Stomach smooth muscle (tissue), 2 donors: ENCODE data around the gene SYNDIG1.

Source experiments
- H3K27ac ChIP-seq: one replicate; pipeline ENCODE4 v1.7.0; 2013; ENCODE audit warnings: mild to moderate bottlenecking, low read length, inconsistent platforms
- H3K27me3 ChIP-seq, 2 donors: one replicate each; pipeline ENCODE4 v1.7.0; 2013; ENCODE audit warnings: low read length in 2 of 2; ENCODE audit not compliant: insufficient read depth in 2 of 2, control insufficient read depth in 1 of 2
- H3K36me3 ChIP-seq, 2 donors: one replicate each; pipeline ENCODE4 v1.7.0; 2013; ENCODE audit warnings: low read length in 2 of 2; ENCODE audit not compliant: control insufficient read depth in 2 of 2, insufficient read depth in 2 of 2
- H3K4me1 ChIP-seq: one replicate; pipeline ENCODE4 v1.7.0; 2013; ENCODE audit warnings: low read length; ENCODE audit not compliant: control insufficient read depth, insufficient read depth
- H3K4me3 ChIP-seq, 2 donors: one replicate each; pipeline ENCODE4 v1.7.0; 2013; ENCODE audit warnings: low read length in 2 of 2
- H3K9ac ChIP-seq, 2 donors: one replicate each; pipeline ENCODE4 v1.7.0; 2013; ENCODE audit warnings: low read length in 2 of 2, mild to moderate bottlenecking in 1 of 2
- H3K9me3 ChIP-seq, 2 donors: one replicate each; pipeline ENCODE4 v1.7.0; 2013; ENCODE audit warnings: low read length in 2 of 2; ENCODE audit not compliant: control insufficient read depth in 2 of 2
- donor health status: healthy.
- donor health status: Pancreatic carcinoma.

Gene SYNDIG1

DNA sequence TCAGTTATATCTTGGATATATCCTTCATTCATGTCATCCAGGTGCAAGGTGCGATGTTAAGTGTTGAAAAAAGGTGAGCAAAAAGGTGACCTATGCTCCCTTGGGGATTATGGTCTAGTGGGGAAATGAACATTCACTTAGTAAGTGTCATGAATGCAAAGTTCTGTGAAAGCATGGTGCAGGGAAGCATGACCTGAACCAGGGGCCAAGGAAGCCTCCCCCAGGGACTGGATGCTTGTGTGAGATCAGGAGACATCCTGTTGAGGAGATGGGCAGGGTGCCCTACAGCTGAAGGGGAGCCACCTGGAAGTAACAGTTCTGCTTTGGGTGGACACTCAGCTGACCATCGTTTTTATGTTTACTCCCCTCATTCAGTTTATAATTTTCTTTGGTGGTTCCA lies 179.5 kb downstream of the SYNDIG1 start:
- Histone ChIP-seq H3K27me3 (peaks cover 0 to 2% of the 10 kb centered on the region in 2 donors), H3K9me3 (peaks cover 0 to 9% of the 10 kb centered on the region in 2 donors), H3K27ac (no peak overlapping the region), H3K4me3 (no peak overlapping the region), H3K36me3 (no peaks in the 10 kb centered on the region), H3K4me1 (peaks cover 12% of the 10 kb centered on the region), H3K9ac (no peak overlapping the region)

DNA sequence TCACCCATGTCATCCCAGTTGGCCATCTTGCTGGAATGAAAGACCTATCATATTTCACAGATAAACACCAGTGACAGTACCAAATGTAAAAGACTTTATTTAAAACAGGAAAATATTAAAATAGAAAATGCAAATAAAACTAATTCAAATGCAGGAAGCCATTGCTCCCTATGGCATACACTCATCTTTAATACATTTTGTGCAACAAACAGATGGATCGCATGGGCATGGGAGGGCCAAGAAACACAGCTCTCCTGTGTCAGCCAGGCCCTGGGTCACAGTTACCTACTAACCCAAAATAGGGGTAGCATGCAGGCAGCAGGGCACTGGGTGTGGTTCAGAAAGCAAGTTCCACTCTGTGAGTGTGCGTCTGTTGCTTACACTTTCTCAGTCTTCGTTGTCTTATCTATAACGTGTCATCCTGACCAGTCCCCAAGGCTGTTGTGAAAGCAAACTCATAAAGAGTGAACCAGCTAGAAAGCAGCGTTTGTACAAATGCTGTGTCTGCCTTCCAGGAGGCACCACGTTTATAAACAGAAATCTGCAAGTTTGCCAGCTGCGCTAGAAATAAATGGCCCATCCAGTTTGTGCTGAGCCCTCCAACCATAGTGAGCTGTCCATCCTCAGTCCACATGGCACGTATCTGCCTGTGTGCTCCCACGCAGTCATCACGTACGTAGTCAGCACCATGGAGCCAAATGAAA lies 180.5 kb downstream of the SYNDIG1 start:
- peaks cover 12% of the 10 kb centered on the region for H3K4me1 ChIP-seq
- H3K9ac ChIP-seq, result no peak overlapping the region
- H3K4me3 ChIP-seq, result peak overlapping the region in 1 of 2 donors; percentile 22
- peaks cover 0 to 2% of the 10 kb centered on the region in 2 donors for H3K9me3 ChIP-seq
- H3K36me3 ChIP-seq, result no peaks in the 10 kb centered on the region
- no peak overlapping the region for H3K27ac ChIP-seq
- H3K27me3 ChIP-seq, result peaks cover 0 to 2% of the 10 kb centered on the region in 2 donors

DNA sequence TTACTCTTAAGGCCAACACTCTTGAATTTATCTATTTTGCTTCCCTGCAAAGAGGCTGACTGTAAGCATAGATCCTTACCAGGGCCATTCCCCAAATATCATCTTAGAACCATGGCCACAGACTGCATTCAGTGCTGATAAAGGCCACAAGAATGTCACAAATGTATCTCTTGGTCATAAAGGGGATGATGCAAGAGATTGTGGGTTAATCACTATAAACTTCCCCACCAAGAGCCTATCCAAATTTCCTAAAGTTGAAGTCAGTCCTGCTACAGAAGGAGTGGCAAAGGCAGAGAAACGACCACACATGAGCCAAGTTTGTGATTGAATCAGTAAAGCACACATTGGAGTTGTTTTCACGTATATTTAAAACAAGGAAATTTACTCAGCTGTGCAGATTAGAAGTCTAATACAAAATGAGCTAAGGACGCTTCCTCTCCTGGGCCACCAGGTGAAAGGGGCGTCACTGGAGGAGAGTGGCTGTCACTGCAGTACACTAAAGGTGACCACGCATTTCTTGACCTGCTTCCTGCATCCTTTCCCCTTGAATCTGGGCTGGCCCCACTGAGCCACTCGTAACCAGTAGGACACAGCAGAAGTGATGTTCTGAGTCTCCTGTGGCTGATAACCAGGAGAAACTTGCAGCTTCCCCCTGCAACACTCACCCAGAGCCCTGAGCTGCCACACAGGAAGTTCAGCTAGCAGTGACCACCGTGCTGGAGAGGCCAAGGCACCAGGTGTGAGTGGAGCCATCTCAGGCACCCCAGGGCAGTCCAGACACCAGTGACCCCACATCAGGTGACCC lies 181.9 kb downstream of the SYNDIG1 start:
- peaks cover 0 to 2% of the 10 kb centered on the region in 2 donors for H3K9me3 ChIP-seq
- H3K4me1 ChIP-seq, result peaks cover 12% of the 10 kb centered on the region
- no peak overlapping the region for H3K9ac ChIP-seq
- no peak overlapping the region for H3K4me3 ChIP-seq
- H3K27me3 ChIP-seq, result peaks cover 0 to 2% of the 10 kb centered on the region in 2 donors
- no peaks in the 10 kb centered on the region for H3K36me3 ChIP-seq
- no peak overlapping the region for H3K27ac ChIP-seq

DNA sequence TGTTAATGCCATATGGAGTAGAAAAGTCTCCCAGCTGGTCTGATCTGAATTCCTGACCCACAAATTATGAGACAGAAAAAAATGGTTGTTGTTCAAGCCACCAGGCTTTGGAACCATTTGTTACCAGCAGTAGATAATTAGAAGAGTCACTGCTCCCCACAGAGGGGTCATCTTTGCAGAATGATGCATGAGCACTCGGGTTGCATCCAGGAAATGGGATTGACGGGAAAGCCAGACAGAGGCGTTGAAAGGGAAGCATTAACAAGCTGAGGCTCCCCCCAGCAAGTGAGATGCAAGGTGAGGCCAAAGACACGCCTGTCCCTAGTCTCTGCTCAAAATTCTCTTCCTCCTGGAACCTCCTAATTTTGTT lies 182.5 kb downstream of the SYNDIG1 start:
- H3K4me3 ChIP-seq, result no peak overlapping the region
- no peak overlapping the region for H3K27ac ChIP-seq
- H3K36me3 ChIP-seq, result no peaks in the 10 kb centered on the region
- H3K27me3 ChIP-seq, result peaks cover 0 to 2% of the 10 kb centered on the region in 2 donors
- peaks cover 0 to 2% of the 10 kb centered on the region in 2 donors for H3K9me3 ChIP-seq
- H3K9ac ChIP-seq, result no peak overlapping the region
- peaks cover 12% of the 10 kb centered on the region for H3K4me1 ChIP-seq

DNA sequence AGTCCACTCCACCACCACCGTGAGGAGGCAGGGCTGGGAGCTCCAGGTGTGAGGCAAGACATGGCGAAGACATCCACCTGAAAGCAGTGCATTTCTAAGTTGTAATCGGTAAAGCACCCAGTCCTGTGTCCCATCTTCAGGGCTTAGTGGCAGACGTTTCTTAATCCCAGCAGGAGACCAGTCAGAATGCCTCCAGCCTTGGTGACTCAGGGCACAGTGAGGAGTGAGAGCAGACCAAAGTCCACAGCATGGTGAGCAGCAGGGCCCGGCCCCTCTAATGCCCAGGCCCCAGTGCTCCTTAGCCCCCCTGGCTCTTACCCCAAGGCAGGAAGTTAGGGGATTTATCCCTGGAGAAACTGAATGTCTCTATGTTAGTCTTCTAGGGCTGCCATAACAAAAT lies 183.9 kb downstream of the SYNDIG1 start:
- Histone ChIP-seq H3K27ac (no peak overlapping the region), H3K27me3 (peaks cover 0 to 2% of the 10 kb centered on the region in 2 donors), H3K4me1 (peaks cover 12% of the 10 kb centered on the region), H3K9ac (no peak overlapping the region), H3K36me3 (no peaks in the 10 kb centered on the region), H3K4me3 (no peak overlapping the region), H3K9me3 (peaks cover 0 to 2% of the 10 kb centered on the region in 2 donors)

DNA sequence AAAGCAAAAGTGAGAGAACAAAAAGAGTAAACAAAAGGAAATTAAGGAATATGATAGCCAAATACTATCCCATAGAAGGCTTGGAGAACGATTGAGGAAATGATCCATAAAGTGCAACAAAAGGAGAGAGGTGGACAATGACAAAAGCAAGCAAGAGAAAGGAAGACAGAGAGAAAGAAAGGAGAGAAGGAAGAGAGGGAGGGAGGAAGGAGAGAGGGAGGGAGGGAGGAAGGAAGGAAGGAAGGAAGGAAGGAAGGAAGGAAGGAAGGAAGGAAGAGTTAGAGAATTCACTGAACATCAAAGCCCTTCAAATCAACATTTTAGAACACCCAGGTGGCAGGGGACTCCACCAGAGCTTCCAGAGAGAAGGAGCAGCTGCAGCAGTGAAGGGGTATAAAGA lies 185.0 kb downstream of the SYNDIG1 start:
- Histone ChIP-seq H3K27ac (no peak overlapping the region), H3K36me3 (no peaks in the 10 kb centered on the region), H3K9ac (no peak overlapping the region), H3K4me1 (peaks cover 11% of the 10 kb centered on the region), H3K9me3 (no peaks in the 10 kb centered on the region), H3K27me3 (peaks cover 0 to 2% of the 10 kb centered on the region in 2 donors), H3K4me3 (no peak overlapping the region)

DNA sequence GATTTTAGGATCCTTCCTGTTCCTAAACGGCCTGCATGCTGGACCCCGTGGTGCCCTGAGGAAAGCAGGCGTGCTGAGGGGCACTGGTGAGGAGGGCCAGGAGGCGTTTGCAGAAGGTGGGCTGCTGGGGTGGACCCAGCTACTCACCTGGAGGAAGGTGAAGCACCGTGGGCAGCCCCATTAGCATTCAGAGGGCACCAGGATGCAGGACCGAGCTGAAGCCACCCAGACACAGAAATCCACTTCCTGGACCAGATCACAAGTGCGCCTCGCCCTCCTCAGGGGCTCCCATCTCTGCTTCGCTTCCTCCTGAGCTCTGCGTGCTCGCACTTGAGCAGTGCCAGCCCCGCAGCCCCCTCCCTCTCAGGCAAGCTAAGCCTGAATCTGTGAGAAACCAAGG lies 187.0 kb downstream of the SYNDIG1 start:
- Histone ChIP-seq H3K9me3 (no peaks in the 10 kb centered on the region), H3K36me3 (no peaks in the 10 kb centered on the region), H3K27ac (no peak overlapping the region), H3K27me3 (peaks cover 0 to 2% of the 10 kb centered on the region in 2 donors), H3K4me3 (no peak overlapping the region), H3K9ac (no peak overlapping the region), H3K4me1 (no peaks in the 10 kb centered on the region)

DNA sequence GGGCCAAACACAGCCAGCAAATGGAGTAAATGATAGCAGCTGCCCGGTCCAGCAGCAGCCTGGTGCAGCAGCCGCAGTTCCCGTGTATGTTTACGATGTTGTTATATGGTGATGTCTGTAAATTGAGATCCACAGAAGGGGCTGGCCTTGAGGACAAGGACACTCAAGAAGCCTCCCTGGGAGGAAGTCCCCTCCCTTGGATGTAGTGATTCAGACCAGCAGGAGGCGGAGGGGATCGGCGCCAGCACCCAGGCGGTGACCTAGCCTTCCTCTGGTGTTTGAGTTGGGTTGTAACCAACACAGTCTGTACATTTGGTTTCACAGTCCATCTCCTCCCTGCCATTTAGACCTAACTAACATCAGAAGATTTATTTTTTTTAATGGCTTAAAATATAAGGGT lies 187.8 kb downstream of the SYNDIG1 start:
- H3K4me1 ChIP-seq, result no peaks in the 10 kb centered on the region
- H3K36me3 ChIP-seq, result no peaks in the 10 kb centered on the region
- H3K4me3 ChIP-seq, result no peak overlapping the region
- no peaks in the 10 kb centered on the region for H3K9me3 ChIP-seq
- no peak overlapping the region for H3K27ac ChIP-seq
- no peak overlapping the region for H3K9ac ChIP-seq
- H3K27me3 ChIP-seq, result peaks cover 0 to 2% of the 10 kb centered on the region in 2 donors

DNA sequence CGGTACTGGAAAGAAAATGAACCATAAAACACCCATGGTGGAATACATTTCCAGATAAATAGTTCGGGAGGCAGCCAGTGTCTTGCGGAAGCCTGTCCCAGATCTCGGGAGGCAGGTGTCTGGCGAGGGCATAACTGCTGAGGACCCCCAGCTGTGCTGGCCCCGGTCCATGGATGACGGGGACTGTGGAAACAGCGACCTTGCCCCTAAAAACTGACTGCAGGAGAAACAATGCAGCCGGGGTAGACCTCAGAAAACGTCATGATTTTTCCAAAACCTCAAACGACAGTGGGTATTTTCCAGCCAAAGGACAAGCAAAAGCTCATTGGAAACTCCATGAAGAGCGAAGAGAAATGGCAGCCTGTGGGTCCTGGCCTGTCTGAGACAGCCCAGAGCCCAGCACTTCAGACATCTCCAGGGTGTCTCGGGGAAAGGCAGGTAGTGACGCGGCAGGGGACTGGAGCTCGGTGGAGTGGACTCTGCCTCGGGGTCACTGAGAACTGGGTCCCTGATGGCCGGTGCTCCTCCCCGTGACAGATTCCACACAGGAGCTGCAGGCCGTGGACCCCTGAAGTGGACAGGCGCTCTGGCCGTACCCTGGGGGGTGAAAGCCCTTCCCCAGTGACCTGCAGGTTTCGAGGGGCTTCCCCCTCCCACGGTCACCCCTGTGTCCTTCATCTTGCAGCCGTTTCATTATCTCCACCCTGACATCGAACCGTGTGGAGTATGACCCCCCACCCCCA lies 188.6 kb downstream of the SYNDIG1 start:
- Histone ChIP-seq H3K4me1 (peaks cover 2% of the 10 kb centered on the region), H3K9me3 (no peaks in the 10 kb centered on the region), H3K27ac (no peak overlapping the region), H3K36me3 (no peaks in the 10 kb centered on the region), H3K9ac (no peak overlapping the region), H3K4me3 (no peak overlapping the region), H3K27me3 (no peaks in the 10 kb centered on the region)

DNA sequence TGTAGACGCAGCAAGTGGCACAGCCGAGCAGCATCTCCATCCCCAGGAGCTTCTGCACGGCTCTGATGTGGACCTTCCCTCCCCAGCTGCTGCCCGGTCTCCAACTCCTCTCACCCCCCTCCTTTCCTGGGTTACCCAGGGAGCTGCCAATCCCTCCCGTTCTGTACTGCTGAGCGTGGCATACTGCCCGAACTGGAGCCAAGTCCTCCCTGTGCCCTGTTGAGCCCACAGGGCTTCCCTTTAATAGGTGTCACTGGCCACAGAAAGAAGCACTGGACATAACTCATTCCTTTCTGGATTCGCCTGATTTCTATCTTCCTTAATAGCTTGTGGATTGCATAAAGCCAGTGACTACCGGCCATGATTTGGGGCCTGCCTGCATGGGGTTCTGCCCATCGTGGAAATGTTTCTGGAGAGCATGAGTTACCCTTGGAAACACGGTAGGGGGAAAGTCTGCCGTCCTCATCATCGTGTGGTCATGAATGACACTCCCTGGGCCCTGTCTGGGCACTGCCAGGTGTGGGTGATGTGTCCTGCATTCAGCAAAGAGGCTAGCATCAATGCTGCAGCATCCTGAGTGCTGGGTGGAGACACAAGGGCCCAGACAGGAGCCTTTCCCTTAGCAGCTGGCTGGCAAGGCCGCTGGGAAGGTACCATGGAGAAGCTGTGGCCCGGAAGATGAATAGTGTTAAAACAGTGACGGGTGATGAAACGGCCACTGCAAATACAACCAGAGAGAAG lies 189.7 kb downstream of the SYNDIG1 start:
- Histone ChIP-seq H3K36me3 (no peaks in the 10 kb centered on the region), H3K9me3 (no peaks in the 10 kb centered on the region), H3K4me1 (peaks cover 2% of the 10 kb centered on the region), H3K27me3 (no peaks in the 10 kb centered on the region), H3K9ac (no peak overlapping the region), H3K4me3 (no peak overlapping the region), H3K27ac (no peak overlapping the region)
